Measurements from ENCODE around the gene FGD5.

The FGD5 gene

GRCh38 chr3:14801668-14802380, 16.9 kb upstream of the FGD5 start:
- no peak overlapping the region for H3K4me3 ChIP-seq (ENCODE audit: low read depth in 1 of 2, low read length in 2 of 2)
- H3K79me2 ChIP-seq (ENCODE audit: insufficient read depth, low read length) = no peaks in the 10 kb centered on the region
- H4K20me1 ChIP-seq (ENCODE audit: insufficient read depth, low read length) = no peaks in the 10 kb centered on the region
- H3K36me3 ChIP-seq (ENCODE audit: insufficient read depth, low read length) = no peaks in the 10 kb centered on the region
- H2AFZ ChIP-seq (ENCODE audit: low read depth, low read length) = no peak overlapping the region
- TF ChIP-seq EZH2 (IDR thresholded peaks at IDR 0.05; ENCODE audit: borderline replicate concordance, low read depth, low read length, severe bottlenecking) = no peak
- TF ChIP-seq CTCF (IDR thresholded peaks at IDR 0.05; ENCODE audit: borderline replicate concordance, extremely low read depth, low read length, poor library complexity, severe bottlenecking) = no peak
- H3K27me3 ChIP-seq (ENCODE audit: insufficient read depth, low read length, poor library complexity) = no peaks in the 10 kb centered on the region
- no peak overlapping the region for H3K4me2 ChIP-seq (ENCODE audit: insufficient read depth, low read length)
- H3K27ac ChIP-seq (ENCODE audit: low read length) = no peak overlapping the region
- no peaks in the 10 kb centered on the region for H3K9me3 ChIP-seq (ENCODE audit: insufficient read depth, low read length, severe bottlenecking)
- H3K4me1 ChIP-seq (ENCODE audit: insufficient read depth, low read length) = peaks cover 4% of the 10 kb centered on the region; the same call in 1 of the 2 replicates
- no peak overlapping the region for H3K9ac ChIP-seq (ENCODE audit: low read depth, low read length)
- ATAC-seq (ENCODE audit: insufficient read depth, low read depth) (no peak), DNase-seq (no peak)

- DNase-seq (no peak), ATAC-seq (ENCODE audit: insufficient read depth, low read depth) (no peak)
- H4K20me1 ChIP-seq (ENCODE audit: insufficient read depth, low read length) = no peaks in the 10 kb centered on the region
- H3K4me3 ChIP-seq (ENCODE audit: low read depth in 1 of 2, low read length in 2 of 2) = no peak overlapping the region
- H2AFZ ChIP-seq (ENCODE audit: low read depth, low read length) = no peak overlapping the region
- no peaks in the 10 kb centered on the region for H3K36me3 ChIP-seq (ENCODE audit: insufficient read depth, low read length)
- no peaks in the 10 kb centered on the region for H3K27me3 ChIP-seq (ENCODE audit: insufficient read depth, low read length, poor library complexity)
- no peak overlapping the region for H3K9ac ChIP-seq (ENCODE audit: low read depth, low read length)
- H3K79me2 ChIP-seq (ENCODE audit: insufficient read depth, low read length) = no peaks in the 10 kb centered on the region
- H3K27ac ChIP-seq (ENCODE audit: low read length) = no peak overlapping the region
- H3K4me1 ChIP-seq (ENCODE audit: insufficient read depth, low read length) = peaks cover 4% of the 10 kb centered on the region; the same call in 1 of the 2 replicates
- TF ChIP-seq EZH2 (IDR thresholded peaks at IDR 0.05; ENCODE audit: borderline replicate concordance, low read depth, low read length, severe bottlenecking) (no peak), CTCF (IDR thresholded peaks at IDR 0.05; ENCODE audit: borderline replicate concordance, extremely low read depth, low read length, poor library complexity, severe bottlenecking) (no peak)
- H3K9me3 ChIP-seq (ENCODE audit: insufficient read depth, low read length, severe bottlenecking) = no peaks in the 10 kb centered on the region
- no peak overlapping the region for H3K4me2 ChIP-seq (ENCODE audit: insufficient read depth, low read length)
These were observed 16.4 kb upstream of the FGD5 start for GRCh38 chr3:14802381-14802731.

GRCh38 chr3:14803101-14803980, 15.4 kb upstream of the FGD5 start:
- Histone ChIP-seq H3K4me3 (ENCODE audit: low read depth in 1 of 2, low read length in 2 of 2) (no peak overlapping the region), H3K9ac (ENCODE audit: low read depth, low read length) (no peak overlapping the region), H3K4me2 (ENCODE audit: insufficient read depth, low read length) (no peak overlapping the region), H3K79me2 (ENCODE audit: insufficient read depth, low read length) (no peaks in the 10 kb centered on the region), H3K9me3 (ENCODE audit: insufficient read depth, low read length, severe bottlenecking) (no peaks in the 10 kb centered on the region), H4K20me1 (ENCODE audit: insufficient read depth, low read length) (no peaks in the 10 kb centered on the region), H3K36me3 (ENCODE audit: insufficient read depth, low read length) (no peaks in the 10 kb centered on the region), H3K4me1 (ENCODE audit: insufficient read depth, low read length) (peaks cover 4% of the 10 kb centered on the region; the same call in 1 of the 2 replicates), H2AFZ (ENCODE audit: low read depth, low read length) (no peak overlapping the region), H3K27ac (ENCODE audit: low read length) (no peak overlapping the region), H3K27me3 (ENCODE audit: insufficient read depth, low read length, poor library complexity) (no peaks in the 10 kb centered on the region)
- DNase-seq (peak; percentile 37), ATAC-seq (ENCODE audit: insufficient read depth, low read depth) (peak; percentile 64)
- TF ChIP-seq CTCF (IDR thresholded peaks at IDR 0.05; ENCODE audit: borderline replicate concordance, extremely low read depth, low read length, poor library complexity, severe bottlenecking) = no peak
- no peak for TF ChIP-seq EZH2 (IDR thresholded peaks at IDR 0.05; ENCODE audit: borderline replicate concordance, low read depth, low read length, severe bottlenecking)

All from DND-41 (cell line).